ENCODE results near the gene XYLT1. TPM values are rescaled to one million over a fixed set of nuclear protein-coding genes. Genes with fewer than 3 reads are reported as not detected.

The XYLT1 gene
- total RNA-seq, 1 experiment from 2014 or later, result 25.0 TPM

DNA sequence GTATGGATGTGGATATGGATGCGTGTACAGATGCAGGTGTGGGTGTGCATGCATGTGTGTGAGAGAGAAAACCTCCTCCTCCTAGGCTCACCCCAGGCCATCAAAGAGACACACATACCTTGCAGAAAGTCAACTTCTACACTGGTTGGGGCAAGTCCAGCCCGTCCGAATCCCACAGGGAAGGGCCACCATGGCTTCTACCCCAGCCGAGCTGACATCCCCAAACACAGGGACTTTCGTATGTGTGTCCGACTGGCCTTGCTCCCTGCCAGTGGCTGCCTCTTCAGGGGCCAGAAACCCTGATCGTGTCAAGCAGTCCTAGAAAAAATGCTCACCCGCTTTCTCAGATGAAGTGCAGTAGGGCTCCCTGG lies 134.2 kb downstream of the XYLT1 start:
- Mint-ChIP-seq H3K27ac (no peak overlapping the region), H3K36me3 (no peaks in the 10 kb centered on the region), H3K27me3 (ENCODE audit: low read depth) (no peaks in the 10 kb centered on the region), H3K4me3 (no peak overlapping the region), H3K9me3 (no peaks in the 10 kb centered on the region), H3K4me1 (peaks cover 7% of the 10 kb centered on the region)
- TF ChIP-seq, protein P1, sequence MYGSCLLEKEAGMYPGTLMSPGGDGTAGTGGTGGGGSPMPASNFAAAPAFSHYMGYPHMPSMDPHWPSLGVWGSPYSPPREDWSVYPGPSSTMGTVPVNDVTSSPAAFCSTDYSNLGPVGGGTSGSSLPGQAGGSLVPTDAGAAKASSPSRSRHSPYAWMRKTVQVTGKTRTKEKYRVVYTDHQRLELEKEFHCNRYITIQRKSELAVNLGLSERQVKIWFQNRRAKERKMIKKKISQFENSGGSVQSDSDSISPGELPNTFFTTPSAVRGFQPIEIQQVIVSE (CRISPR knock-in tag; IDR thresholded peaks at IDR 0.05; ENCODE audit: borderline replicate concordance), result no peak
- TF ChIP-seq NR2C2 (CRISPR knock-in tag; IDR thresholded peaks at IDR 0.05), result no peak
- TF ChIP-seq, protein P2, sequence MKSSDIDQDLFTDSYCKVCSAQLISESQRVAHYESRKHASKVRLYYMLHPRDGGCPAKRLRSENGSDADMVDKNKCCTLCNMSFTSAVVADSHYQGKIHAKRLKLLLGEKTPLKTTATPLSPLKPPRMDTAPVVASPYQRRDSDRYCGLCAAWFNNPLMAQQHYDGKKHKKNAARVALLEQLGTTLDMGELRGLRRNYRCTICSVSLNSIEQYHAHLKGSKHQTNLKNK (CRISPR knock-in tag; IDR thresholded peaks at IDR 0.05), result no peak
- TF ChIP-seq, protein P3, sequence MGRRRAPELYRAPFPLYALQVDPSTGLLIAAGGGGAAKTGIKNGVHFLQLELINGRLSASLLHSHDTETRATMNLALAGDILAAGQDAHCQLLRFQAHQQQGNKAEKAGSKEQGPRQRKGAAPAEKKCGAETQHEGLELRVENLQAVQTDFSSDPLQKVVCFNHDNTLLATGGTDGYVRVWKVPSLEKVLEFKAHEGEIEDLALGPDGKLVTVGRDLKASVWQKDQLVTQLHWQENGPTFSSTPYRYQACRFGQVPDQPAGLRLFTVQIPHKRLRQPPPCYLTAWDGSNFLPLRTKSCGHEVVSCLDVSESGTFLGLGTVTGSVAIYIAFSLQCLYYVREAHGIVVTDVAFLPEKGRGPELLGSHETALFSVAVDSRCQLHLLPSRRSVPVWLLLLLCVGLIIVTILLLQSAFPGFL (CRISPR knock-in tag; IDR thresholded peaks at IDR 0.05; ENCODE audit: borderline replicate concordance), result no peak
- TF ChIP-seq SMAD3 (CRISPR knock-in tag; IDR thresholded peaks at IDR 0.05; ENCODE audit: borderline replicate concordance), result no peak
- TF ChIP-seq ETV6 (CRISPR knock-in tag; IDR thresholded peaks at IDR 0.05), result no peak
- TF ChIP-seq, protein P4, sequence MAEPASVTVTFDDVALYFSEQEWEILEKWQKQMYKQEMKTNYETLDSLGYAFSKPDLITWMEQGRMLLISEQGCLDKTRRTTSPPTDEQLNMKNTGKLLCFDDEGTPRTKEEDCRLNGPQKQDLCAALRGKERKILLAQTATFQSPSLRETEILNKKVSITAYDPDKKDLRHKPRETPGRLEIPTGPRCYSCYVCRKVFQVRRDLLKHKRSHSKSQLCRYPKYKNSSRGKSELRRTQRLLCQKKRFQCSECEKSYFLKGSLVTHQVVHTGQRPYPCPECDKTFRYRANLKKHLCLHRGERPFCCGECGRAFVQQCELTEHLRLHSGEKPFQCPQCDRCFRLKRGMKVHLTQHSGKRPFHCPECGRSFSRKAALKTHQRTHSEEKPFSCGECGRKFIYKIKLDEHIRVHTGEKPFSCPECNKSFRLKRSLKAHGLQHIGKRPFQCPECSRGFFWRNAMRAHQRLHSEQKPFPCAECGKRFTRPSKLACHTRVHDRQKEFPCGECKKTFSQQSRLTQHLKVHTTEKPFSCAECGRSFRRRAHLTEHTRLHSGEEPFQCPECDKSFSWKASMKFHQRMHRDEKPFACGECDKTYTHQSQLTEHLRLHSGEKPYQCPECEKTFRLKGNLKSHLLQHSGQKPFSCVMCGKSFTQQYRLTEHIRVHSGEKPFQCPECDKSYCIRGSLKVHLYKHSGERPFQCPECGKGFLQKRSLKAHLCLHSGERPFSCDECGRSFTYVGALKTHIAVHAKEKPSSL (CRISPR knock-in tag; conservative IDR thresholded peaks at IDR 0.05), result no peak
- TF ChIP-seq, protein P5, sequence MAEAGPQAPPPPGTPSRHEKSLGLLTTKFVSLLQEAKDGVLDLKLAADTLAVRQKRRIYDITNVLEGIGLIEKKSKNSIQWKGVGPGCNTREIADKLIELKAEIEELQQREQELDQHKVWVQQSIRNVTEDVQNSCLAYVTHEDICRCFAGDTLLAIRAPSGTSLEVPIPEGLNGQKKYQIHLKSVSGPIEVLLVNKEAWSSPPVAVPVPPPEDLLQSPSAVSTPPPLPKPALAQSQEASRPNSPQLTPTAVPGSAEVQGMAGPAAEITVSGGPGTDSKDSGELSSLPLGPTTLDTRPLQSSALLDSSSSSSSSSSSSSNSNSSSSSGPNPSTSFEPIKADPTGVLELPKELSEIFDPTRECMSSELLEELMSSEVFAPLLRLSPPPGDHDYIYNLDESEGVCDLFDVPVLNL (CRISPR knock-in tag; IDR thresholded peaks at IDR 0.05; ENCODE audit: borderline replicate concordance, low read depth), result no peak
- no peak for TF ChIP-seq ZNF671 (CRISPR knock-in tag; IDR thresholded peaks at IDR 0.05)
- TF ChIP-seq, protein P6, sequence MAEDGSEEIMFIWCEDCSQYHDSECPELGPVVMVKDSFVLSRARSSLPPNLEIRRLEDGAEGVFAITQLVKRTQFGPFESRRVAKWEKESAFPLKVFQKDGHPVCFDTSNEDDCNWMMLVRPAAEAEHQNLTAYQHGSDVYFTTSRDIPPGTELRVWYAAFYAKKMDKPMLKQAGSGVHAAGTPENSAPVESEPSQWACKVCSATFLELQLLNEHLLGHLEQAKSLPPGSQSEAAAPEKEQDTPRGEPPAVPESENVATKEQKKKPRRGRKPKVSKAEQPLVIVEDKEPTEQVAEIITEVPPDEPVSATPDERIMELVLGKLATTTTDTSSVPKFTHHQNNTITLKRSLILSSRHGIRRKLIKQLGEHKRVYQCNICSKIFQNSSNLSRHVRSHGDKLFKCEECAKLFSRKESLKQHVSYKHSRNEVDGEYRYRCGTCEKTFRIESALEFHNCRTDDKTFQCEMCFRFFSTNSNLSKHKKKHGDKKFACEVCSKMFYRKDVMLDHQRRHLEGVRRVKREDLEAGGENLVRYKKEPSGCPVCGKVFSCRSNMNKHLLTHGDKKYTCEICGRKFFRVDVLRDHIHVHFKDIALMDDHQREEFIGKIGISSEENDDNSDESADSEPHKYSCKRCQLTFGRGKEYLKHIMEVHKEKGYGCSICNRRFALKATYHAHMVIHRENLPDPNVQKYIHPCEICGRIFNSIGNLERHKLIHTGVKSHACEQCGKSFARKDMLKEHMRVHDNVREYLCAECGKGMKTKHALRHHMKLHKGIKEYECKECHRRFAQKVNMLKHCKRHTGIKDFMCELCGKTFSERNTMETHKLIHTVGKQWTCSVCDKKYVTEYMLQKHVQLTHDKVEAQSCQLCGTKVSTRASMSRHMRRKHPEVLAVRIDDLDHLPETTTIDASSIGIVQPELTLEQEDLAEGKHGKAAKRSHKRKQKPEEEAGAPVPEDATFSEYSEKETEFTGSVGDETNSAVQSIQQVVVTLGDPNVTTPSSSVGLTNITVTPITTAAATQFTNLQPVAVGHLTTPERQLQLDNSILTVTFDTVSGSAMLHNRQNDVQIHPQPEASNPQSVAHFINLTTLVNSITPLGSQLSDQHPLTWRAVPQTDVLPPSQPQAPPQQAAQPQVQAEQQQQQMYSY (CRISPR knock-in tag; IDR thresholded peaks at IDR 0.05), result no peak
- TF ChIP-seq SOX15 (CRISPR knock-in tag; IDR thresholded peaks at IDR 0.05), result no peak
- no peak for TF ChIP-seq TCF7 (CRISPR knock-in tag; IDR thresholded peaks at IDR 0.05; ENCODE audit: low read depth)
- no peak for TF ChIP-seq ESRRA (CRISPR knock-in tag; IDR thresholded peaks at IDR 0.05; ENCODE audit: borderline replicate concordance)
- TF ChIP-seq, protein P7, sequence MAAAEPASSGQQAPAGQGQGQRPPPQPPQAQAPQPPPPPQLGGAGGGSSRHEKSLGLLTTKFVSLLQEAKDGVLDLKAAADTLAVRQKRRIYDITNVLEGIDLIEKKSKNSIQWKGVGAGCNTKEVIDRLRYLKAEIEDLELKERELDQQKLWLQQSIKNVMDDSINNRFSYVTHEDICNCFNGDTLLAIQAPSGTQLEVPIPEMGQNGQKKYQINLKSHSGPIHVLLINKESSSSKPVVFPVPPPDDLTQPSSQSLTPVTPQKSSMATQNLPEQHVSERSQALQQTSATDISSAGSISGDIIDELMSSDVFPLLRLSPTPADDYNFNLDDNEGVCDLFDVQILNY (CRISPR knock-in tag; IDR thresholded peaks at IDR 0.05), result no peak
- TF ChIP-seq GRHL2 (CRISPR knock-in tag; IDR thresholded peaks at IDR 0.05; ENCODE audit: insufficient replicate concordance, severe bottlenecking), result no peak
- TF ChIP-seq, protein P8, sequence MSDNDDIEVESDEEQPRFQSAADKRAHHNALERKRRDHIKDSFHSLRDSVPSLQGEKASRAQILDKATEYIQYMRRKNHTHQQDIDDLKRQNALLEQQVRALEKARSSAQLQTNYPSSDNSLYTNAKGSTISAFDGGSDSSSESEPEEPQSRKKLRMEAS (CRISPR knock-in tag; IDR thresholded peaks at IDR 0.05), result no peak
- no peak for TF ChIP-seq OVOL2 (CRISPR knock-in tag; IDR thresholded peaks at IDR 0.05; ENCODE audit: borderline replicate concordance)
- TF ChIP-seq FOXJ3 (CRISPR knock-in tag; IDR thresholded peaks at IDR 0.05; ENCODE audit: borderline replicate concordance), result no peak
- ChIA-PET CTCF (no interaction called here), POLR2A (no interaction called here)
- no peak for DNase-seq (ENCODE audit: low spot score)
- ATAC-seq, result no peak
